Liver (tissue), 9 donors: Measurements from ENCODE around the gene PPFIBP2. TPM values are rescaled to one million over a fixed set of nuclear protein-coding genes. Genes with fewer than 3 reads are reported as not detected.

ENCODE experiments used
- DNase-seq: peaks from one replicate; pipeline ENCODE4 v3.0.0-alpha.2; 2017; ENCODE audit warnings: low spot score
- H3K27ac ChIP-seq, 2 donors: one replicate each; pipeline ENCODE4 v1.7.0; 2013; ENCODE audit warnings: inconsistent platforms in 2 of 2, low read length in 2 of 2, control low read depth in 1 of 2, low read depth in 1 of 2, mild to moderate bottlenecking in 1 of 2
- H3K27me3 ChIP-seq, 4 donors: one replicate each; pipeline versions ENCODE4 v1.6.1 to v1.7.0; 2013; ENCODE audit warnings: low read length in 3 of 4, inconsistent platforms in 1 of 4, mild to moderate bottlenecking in 1 of 4, moderate library complexity in 1 of 4; ENCODE audit not compliant: control insufficient read depth in 4 of 4, insufficient read depth in 4 of 4
- H3K36me3 ChIP-seq, 4 donors: one replicate each; pipeline versions ENCODE4 v1.6.1 to v1.7.0; 2013; ENCODE audit warnings: low read length in 3 of 4, mild to moderate bottlenecking in 3 of 4, low read depth in 1 of 4, moderate library complexity in 1 of 4; ENCODE audit not compliant: control insufficient read depth in 4 of 4, insufficient read depth in 3 of 4
- H3K4me1 ChIP-seq, 4 donors: one replicate each; pipeline versions ENCODE4 v1.6.1 to v1.7.0; 2013; ENCODE audit warnings: low read length in 3 of 4, mild to moderate bottlenecking in 3 of 4, moderate library complexity in 1 of 4; ENCODE audit not compliant: control insufficient read depth in 4 of 4, insufficient read depth in 4 of 4
- H3K4me3 ChIP-seq, 3 donors: one replicate each; pipeline versions ENCODE4 v1.6.1 to v1.7.0; 2013; ENCODE audit warnings: low read length in 3 of 3, control low read depth in 1 of 3, low read depth in 1 of 3, mild to moderate bottlenecking in 1 of 3
- H3K9ac ChIP-seq, 2 donors: one replicate each; pipeline ENCODE4 v1.7.0; 2013; ENCODE audit warnings: low read length in 2 of 2, mild to moderate bottlenecking in 2 of 2, moderate library complexity in 2 of 2, control low read depth in 1 of 2, low read depth in 1 of 2
- H3K9me3 ChIP-seq, 4 donors: one replicate each; pipeline versions ENCODE4 v1.6.1 to v1.7.0; 2013; ENCODE audit warnings: low read length in 3 of 4; ENCODE audit not compliant: control insufficient read depth in 4 of 4
- CTCF ChIP-seq: fragments of 150-350 bp; IDR thresholded peaks from 2 replicates; pipeline ENCODE4 v1.5.1; 2017; ENCODE audit warnings: improper control_type of control experiment, low read depth, low read length; ENCODE audit not compliant: missing input control
- EGR1 ChIP-seq, 2 donors: IDR thresholded peaks; 2 replicates each; pipeline ENCODE4 v1.6.1; 2016 to 2018; ENCODE audit warnings: antibody characterized with exemption in 2 of 2, low read depth in 2 of 2
- FOXA1 ChIP-seq: IDR thresholded peaks from 2 replicates; pipeline ENCODE4 v1.6.1; 2016; ENCODE audit warnings: antibody characterized with exemption
- FOXA2 ChIP-seq: IDR thresholded peaks from 2 replicates; pipeline ENCODE4 v1.6.1; 2016; ENCODE audit warnings: antibody characterized with exemption
- GABPA ChIP-seq, 2 donors: IDR thresholded peaks in 1 of 2; conservative IDR thresholded peaks in 1 of 2; 2 replicates each; pipeline ENCODE4 v1.6.1; 2016; ENCODE audit warnings: antibody characterized with exemption in 2 of 2, mild to moderate bottlenecking in 1 of 2, moderate library complexity in 1 of 2
- HNF4A ChIP-seq, 2 donors: conservative IDR thresholded peaks; 2 replicates each; pipeline ENCODE4 v1.6.1; 2016; ENCODE audit warnings: antibody characterized with exemption in 2 of 2, mild to moderate bottlenecking in 2 of 2
- HNF4G ChIP-seq: IDR thresholded peaks from 2 replicates; pipeline ENCODE4 v1.6.1; 2016; ENCODE audit warnings: antibody characterized with exemption
- MAX ChIP-seq: IDR thresholded peaks from 2 replicates; pipeline ENCODE4 v1.6.1; 2016; ENCODE audit warnings: antibody characterized with exemption
- NR2F2 ChIP-seq: IDR thresholded peaks from 2 replicates; pipeline ENCODE4 v1.6.1; 2016; ENCODE audit warnings: antibody characterized with exemption
- REST ChIP-seq: IDR thresholded peaks from 2 replicates; pipeline ENCODE4 v1.6.1; 2016; ENCODE audit warnings: antibody characterized with exemption, mild to moderate bottlenecking
- RXRA ChIP-seq, 2 donors: IDR thresholded peaks; 2 replicates each; pipeline ENCODE4 v1.6.1; 2017 to 2018; ENCODE audit warnings: antibody characterized with exemption in 2 of 2, mild to moderate bottlenecking in 1 of 2
- SP1 ChIP-seq: IDR thresholded peaks from 2 replicates; pipeline ENCODE4 v1.6.1; 2018; ENCODE audit warnings: antibody characterized with exemption, mild to moderate bottlenecking
- TAF1 ChIP-seq: conservative IDR thresholded peaks from 2 replicates; pipeline ENCODE4 v1.6.1; 2016; ENCODE audit warnings: antibody characterized with exemption, mild to moderate bottlenecking
- YY1 ChIP-seq: IDR thresholded peaks from 2 replicates; pipeline ENCODE4 v1.6.1; 2016; ENCODE audit warnings: antibody characterized with exemption, mild to moderate bottlenecking
- WGBS: extraction: QIAGEN DNeasy Blood & Tissue Kit; methylation state at CpG from one replicate; pipeline ENCODE4 v1.1.7; 2013; 5-methylcytosine and 5-hydroxymethylcytosine counted together
- polyA plus RNA-seq, 2 donors: library from polyadenylated mRNA; stranded (reverse) in 1 of 2; unstranded in 1 of 2; fragments of 200-250 nt in 1 of 2; fragments of >200 nt in 1 of 2; fragmentation: Nextera tagmentation in 1 of 2; extraction: Ambion mirVana in 1 of 2; gene quantifications; one replicate each; pipeline versions ENCODE4 v1.2.1 to v1.2.3, GENCODE V29; 2013 to 2015
- total RNA-seq, 2 donors: library from RNA; depleted of rRNA; stranded (reverse); fragments of >200 nt; gene quantifications; one replicate each; pipeline ENCODE4 v1.2.3, GENCODE V29; 2014
- TF ChIP-seq, protein P1 (sequence below): IDR thresholded peaks from 2 replicates; pipeline ENCODE4 v1.6.1; 2016; ENCODE audit warnings: antibody characterized with exemption
- donor health status: healthy.
- donor health status: healthy.
- donor health status: healthy.
- donor health status: healthy.
- donor health status: healthy.

Gene PPFIBP2
- total and polyA plus RNA-seq, 4 donors = 19.6 to 80.0 (median 23.2) TPM

GRCh38 chr11:7686761-7687160 lies 173.0 kb downstream of the PPFIBP2 start:
- no peaks in the 10 kb centered on the region for H3K4me1 ChIP-seq
- no peak overlapping the region for H3K27ac ChIP-seq
- no peak overlapping the region for H3K4me3 ChIP-seq
- TF ChIP-seq MAX (no peak), FOXA1 (no peak), EGR1 (IDR thresholded peaks at IDR 0.05; ENCODE audit: low read depth in 2 of 2) (no peak), TAF1 (no peak), CTCF (no peak), SP1 (no peak), YY1 (no peak), GABPA (IDR thresholded peaks at IDR 0.05 in 1 of 2, conservative IDR thresholded peaks at IDR 0.05 in 1 of 2) (no peak), NR2F2 (no peak), REST (no peak)
- DNase-seq = no peak
- no peak overlapping the region for H3K9ac ChIP-seq
- no peaks in the 10 kb centered on the region for H3K9me3 ChIP-seq
- H3K36me3 ChIP-seq = no peaks in the 10 kb centered on the region
- H3K27me3 ChIP-seq = no peaks in the 10 kb centered on the region
- WGBS = 87% methylated on average over 4 of the region's 4 CpGs

DNA sequence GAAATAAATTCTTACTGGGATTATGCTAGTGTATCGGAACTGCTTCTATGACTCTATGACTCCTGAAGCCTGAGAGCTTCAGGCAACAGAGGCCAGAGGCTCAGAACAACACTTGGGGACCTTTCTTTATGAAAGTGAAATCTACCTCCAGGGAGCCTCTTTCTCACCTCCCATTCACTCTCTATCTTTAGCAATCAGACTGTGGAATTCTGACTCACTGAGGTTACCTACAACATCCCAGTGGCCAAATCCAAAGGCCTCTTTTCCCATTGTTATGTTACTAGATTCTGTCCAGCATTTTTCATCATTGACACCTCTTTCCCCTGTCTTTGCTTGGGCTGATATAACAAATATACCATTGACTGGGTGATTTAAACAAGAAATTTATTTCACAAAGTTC lies 173.6 kb downstream of the PPFIBP2 start:
- Histone ChIP-seq H3K4me1 (no peaks in the 10 kb centered on the region), H3K4me3 (no peak overlapping the region), H3K36me3 (no peaks in the 10 kb centered on the region), H3K27ac (no peak overlapping the region), H3K27me3 (no peaks in the 10 kb centered on the region), H3K9me3 (no peaks in the 10 kb centered on the region), H3K9ac (no peak overlapping the region)
- TF ChIP-seq RXRA (IDR thresholded peaks at IDR 0.05) (no peak), NR2F2 (no peak), HNF4G (no peak), HNF4A (conservative IDR thresholded peaks at IDR 0.05) (no peak), FOXA2 (no peak)
- TF ChIP-seq, protein P1, sequence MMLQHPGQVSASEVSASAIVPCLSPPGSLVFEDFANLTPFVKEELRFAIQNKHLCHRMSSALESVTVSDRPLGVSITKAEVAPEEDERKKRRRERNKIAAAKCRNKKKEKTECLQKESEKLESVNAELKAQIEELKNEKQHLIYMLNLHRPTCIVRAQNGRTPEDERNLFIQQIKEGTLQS = no peak
- no peak for DNase-seq
- WGBS = 95% methylated on average over 1 of the region's 1 CpG
